ENCODE results near the gene CAMTA1. TPM values are rescaled to one million over a fixed set of nuclear protein-coding genes. Genes with fewer than 3 reads are reported as not detected.

Gene CAMTA1
- total RNA-seq, 2 donors from 2014 or later, result 105 to 113 TPM

- no peak overlapping the region for H3K4me3 ChIP-seq
- no peak for TF ChIP-seq CTCF (IDR thresholded peaks at IDR 0.05)
- ATAC-seq (ENCODE audit: insufficient number of reproducible peaks, low FRiP score, low read depth) (no peak), DNase-seq (ENCODE audit: low spot score) (no peak)
- no peaks in the 10 kb centered on the region for H3K27me3 ChIP-seq (replicated peaks; ENCODE audit: insufficient read depth)
- H3K27ac ChIP-seq, result no peak overlapping the region
- H3K36me3 ChIP-seq, result no peaks in the 10 kb centered on the region
- H3K9me3 ChIP-seq, result no peaks in the 10 kb centered on the region
- H3K4me1 ChIP-seq (ENCODE audit: control insufficient read depth in 1 of 2, low read depth in 2 of 2), result peaks cover 0 to 4% of the 10 kb centered on the region in 2 donors
Observed at GRCh38 chr1:7476861-7477547, 691.8 kb downstream of the CAMTA1 start.

- Histone ChIP-seq H3K4me3 (no peak overlapping the region), H3K4me1 (ENCODE audit: control insufficient read depth in 1 of 2, low read depth in 2 of 2) (no peaks in the 10 kb centered on the region), H3K36me3 (no peaks in the 10 kb centered on the region), H3K27ac (no peak overlapping the region), H3K9me3 (no peaks in the 10 kb centered on the region), H3K27me3 (replicated peaks; ENCODE audit: insufficient read depth) (no peaks in the 10 kb centered on the region)
- no peak for TF ChIP-seq CTCF (IDR thresholded peaks at IDR 0.05)
- DNase-seq (ENCODE audit: low spot score) (no peak), ATAC-seq (ENCODE audit: insufficient number of reproducible peaks, low FRiP score, low read depth) (no peak)
Observed at GRCh38 chr1:7477593-7477992, 692.3 kb downstream of the CAMTA1 start.

GRCh38 chr1:7478142-7478790, 693.0 kb downstream of the CAMTA1 start:
- TF ChIP-seq CTCF (IDR thresholded peaks at IDR 0.05), result no peak
- no peak for ATAC-seq (ENCODE audit: insufficient number of reproducible peaks, low FRiP score, low read depth)
- H3K27ac ChIP-seq, result no peak overlapping the region

GRCh38 chr1:7478809-7479499, 693.7 kb downstream of the CAMTA1 start:
- no peak for DNase-seq (ENCODE audit: low spot score)
- Histone ChIP-seq H3K4me3 (no peak overlapping the region), H3K36me3 (no peaks in the 10 kb centered on the region), H3K4me1 (ENCODE audit: control insufficient read depth in 1 of 2, low read depth in 2 of 2) (no peaks in the 10 kb centered on the region), H3K9me3 (no peaks in the 10 kb centered on the region), H3K27me3 (replicated peaks; ENCODE audit: insufficient read depth) (no peaks in the 10 kb centered on the region), H3K27ac (no peak overlapping the region)
- no peak for TF ChIP-seq CTCF (IDR thresholded peaks at IDR 0.05)
- ATAC-seq (ENCODE audit: insufficient number of reproducible peaks, low FRiP score, low read depth), result no peak

More at GRCh38 chr1:7478142-7478790, 693.0 kb downstream of the CAMTA1 start:
- Histone ChIP-seq H3K27me3 (replicated peaks; ENCODE audit: insufficient read depth) (no peaks in the 10 kb centered on the region), H3K36me3 (no peaks in the 10 kb centered on the region), H3K4me3 (no peak overlapping the region), H3K4me1 (ENCODE audit: control insufficient read depth in 1 of 2, low read depth in 2 of 2) (no peaks in the 10 kb centered on the region), H3K9me3 (no peaks in the 10 kb centered on the region)
- DNase-seq (ENCODE audit: low spot score), result no peak

- no peak overlapping the region for H3K4me3 ChIP-seq
- no peak for TF ChIP-seq CTCF (IDR thresholded peaks at IDR 0.05)
- no peaks in the 10 kb centered on the region for H3K4me1 ChIP-seq (ENCODE audit: control insufficient read depth in 1 of 2, low read depth in 2 of 2)
- no peak for ATAC-seq (ENCODE audit: insufficient number of reproducible peaks, low FRiP score, low read depth)
- H3K36me3 ChIP-seq, result no peaks in the 10 kb centered on the region
- no peak overlapping the region for H3K27ac ChIP-seq
- no peaks in the 10 kb centered on the region for H3K27me3 ChIP-seq (replicated peaks; ENCODE audit: insufficient read depth)
- no peak for DNase-seq (ENCODE audit: low spot score)
- no peaks in the 10 kb centered on the region for H3K9me3 ChIP-seq
Observed at GRCh38 chr1:7479571-7479970, 694.3 kb downstream of the CAMTA1 start.
